ENCODE results near the gene ZPBP. TPM values are rescaled to one million over a fixed set of nuclear protein-coding genes. Genes with fewer than 3 reads are reported as not detected.

The ZPBP gene
- total and polyA plus RNA-seq, 4 donors = 0.05 to 0.17 (median 0.14) TPM; not detected in 1

GRCh38 chr7:50022991-50023390 lies 70.1 kb downstream of the ZPBP start:
- peaks cover 0 to 2% (median 0%) of the 10 kb centered on the region in 4 donors for H3K9me3 ChIP-seq (ENCODE audit: control insufficient read depth in 4 of 4, low read length in 3 of 4)
- TF ChIP-seq YY1 (IDR thresholded peaks at IDR 0.05) (no peak), HNF4G (IDR thresholded peaks at IDR 0.05) (no peak), REST (IDR thresholded peaks at IDR 0.05) (no peak), ZBTB33 (IDR thresholded peaks at IDR 0.05) (no peak), ATF3 (IDR thresholded peaks at IDR 0.05) (no peak), RXRA (IDR thresholded peaks at IDR 0.05) (no peak), TAF1 (conservative IDR thresholded peaks at IDR 0.05) (no peak), JUND (IDR thresholded peaks at IDR 0.05) (no peak), RAD21 (IDR thresholded peaks at IDR 0.05) (no peak), GABPA (IDR thresholded peaks at IDR 0.05 in 1 of 2, conservative IDR thresholded peaks at IDR 0.05 in 1 of 2) (no peak), EGR1 (IDR thresholded peaks at IDR 0.05; ENCODE audit: low read depth in 2 of 2) (no peak), SP1 (IDR thresholded peaks at IDR 0.05) (no peak), NR2F2 (IDR thresholded peaks at IDR 0.05) (no peak), CTCF (IDR thresholded peaks at IDR 0.05; ENCODE audit: low read depth, low read length, missing input control) (no peak), FOXA1 (IDR thresholded peaks at IDR 0.05) (no peak), FOXA2 (IDR thresholded peaks at IDR 0.05) (no peak), HNF4A (conservative IDR thresholded peaks at IDR 0.05) (no peak), MAX (IDR thresholded peaks at IDR 0.05) (no peak)
- no peak overlapping the region for H3K9ac ChIP-seq (ENCODE audit: low read depth in 1 of 2, low read length in 2 of 2)
- 76% methylated on average over 4 of the region's 4 CpGs for WGBS
- H3K27me3 ChIP-seq (ENCODE audit: control insufficient read depth in 4 of 4, insufficient read depth in 4 of 4, low read length in 3 of 4) = peaks cover 0 to 2% (median 0%) of the 10 kb centered on the region in 4 donors
- no peak overlapping the region for H3K4me3 ChIP-seq (ENCODE audit: low read depth in 1 of 3, low read length in 3 of 3)
- DNase-seq (ENCODE audit: low spot score) = no peak
- H3K27ac ChIP-seq (ENCODE audit: low read depth in 1 of 2, low read length in 2 of 2) = no peak overlapping the region
- H3K4me1 ChIP-seq (ENCODE audit: control insufficient read depth in 4 of 4, insufficient read depth in 4 of 4, low read length in 3 of 4) = no peaks in the 10 kb centered on the region
- no peaks in the 10 kb centered on the region for H3K36me3 ChIP-seq (ENCODE audit: control insufficient read depth in 4 of 4, insufficient read depth in 3 of 4, low read depth in 1 of 4, low read length in 3 of 4)

Data from liver (tissue), 9 donors.